NCI-H2227 (cell line): Measurements from ENCODE around the gene DOCK10.

ENCODE experiments used
- DNase-seq: peaks from one replicate; lab custom pipeline; 2025; ENCODE audit not compliant: unreplicated experiment; lab: John Stamatoyannopoulos, UW

Gene DOCK10

GRCh38 chr2:224729435-224729834 is 312.8 kb downstream of the DOCK10 start:
- no peak for DNase-seq

GRCh38 chr2:224724331-224724730 is 317.9 kb downstream of the DOCK10 start:
- no peak for DNase-seq

GRCh38 chr2:224723586-224724217 is 318.6 kb downstream of the DOCK10 start:
- no peak for DNase-seq

- no peak for DNase-seq
Measured at GRCh38 chr2:224722770-224723169, 319.5 kb downstream of the DOCK10 start.

- DNase-seq, result no peak
Measured at GRCh38 chr2:224722250-224722649, 320.0 kb downstream of the DOCK10 start.

GRCh38 chr2:224716921-224717320 is 325.3 kb downstream of the DOCK10 start:
- DNase-seq, result no peak

- DNase-seq, result no peak
Measured at GRCh38 chr2:224716201-224716600, 326.1 kb downstream of the DOCK10 start, which contains the start of gene CCDC195. TSS of gene CCDC195 (minus strand) at chr2:224716365. CDS start at chr2:224716365, 0 bp downstream.
